H1 (cell line): ENCODE data around the gene APLP2. TPM values are rescaled to one million over a fixed set of nuclear protein-coding genes. Genes with fewer than 3 reads are reported as not detected.

ENCODE experiments used
- CTCF ChIA-PET: fragments of 300-600 bp; sonication (Branson Sonifier 250); formaldehyde crosslinking; loops from one replicate; lab custom pipeline; 2021; ENCODE audit not compliant: partially characterized antibody; lab: Charles Lee
- POLR2A ChIA-PET: fragments of 300-600 bp; sonication (Branson Sonifier 250); formaldehyde crosslinking; loops from one replicate; lab custom pipeline; 2021; ENCODE audit warnings: inconsistent platforms; ENCODE audit not compliant: partially characterized antibody; lab: Charles Lee
- DNase-seq, 2 experiments: peaks; one replicate each; pipeline versions ENCODE4 v3.0.0 to v3.0.0-alpha.2; 2010 to 2022; ENCODE audit warnings: low spot score in 2 of 2, low read depth in 1 of 2, mixed read lengths in 1 of 2
- FAIRE-seq: peaks from 2 replicates; lab custom pipeline; 2011; peaks lifted over from hg19 to GRCh38; lab: Jason Lieb, UNC
- H2AFZ ChIP-seq: 2 replicates; pipeline ENCODE4 v1.8.1; 2012; ENCODE audit warnings: low read length, inconsistent platforms
- H2AK5ac ChIP-seq: 2 replicates; pipeline ENCODE4 v1.6.1; 2013; ENCODE audit warnings: low read depth, low read length
- H2BK120ac ChIP-seq: replicated peaks from 2 replicates; pipeline ENCODE3; 2013; ENCODE audit warnings: low read depth, low read length, inconsistent platforms
- H2BK12ac ChIP-seq: 2 replicates; pipeline ENCODE4 v1.6.1; 2013; ENCODE audit warnings: low read depth, low read length
- H2BK15ac ChIP-seq: 2 replicates; pipeline ENCODE4 v1.6.1; 2013; ENCODE audit warnings: low read length
- H2BK20ac ChIP-seq: 2 replicates; pipeline ENCODE4 v1.6.1; 2013; ENCODE audit warnings: low read length
- H2BK5ac ChIP-seq: 2 replicates; pipeline ENCODE4 v1.6.1; 2013; ENCODE audit warnings: low read depth, low read length
- H3K14ac ChIP-seq: 2 replicates; pipeline ENCODE4 v1.6.1; 2013; ENCODE audit warnings: inconsistent platforms; ENCODE audit not compliant: insufficient read length
- H3K18ac ChIP-seq: 2 replicates; pipeline ENCODE4 v1.6.1; 2013; ENCODE audit warnings: low read length; ENCODE audit errors: extremely low read depth
- H3K23ac ChIP-seq: 2 replicates; pipeline ENCODE4 v1.6.1; 2013; ENCODE audit warnings: inconsistent platforms; ENCODE audit not compliant: insufficient read length
- H3K23me2 ChIP-seq: 2 replicates; pipeline ENCODE4 v1.6.1; 2013; ENCODE audit warnings: low read depth, low read length
- H3K27ac ChIP-seq: 2 replicates; pipeline ENCODE4 v1.6.1; 2011; ENCODE audit warnings: low read depth, low read length, inconsistent platforms
- H3K27me3 ChIP-seq, 4 experiments: replicated peaks in 1 of 4; 1 replicate in 1 of 4; 2 replicates in 3 of 4; pipeline versions ENCODE4 v1.6.1 to v1.8.1; 2011 to 2013; ENCODE audit warnings: low read length in 3 of 4, mild to moderate bottlenecking in 3 of 4, inconsistent platforms in 2 of 4, mixed read lengths in 2 of 4, moderate library complexity in 1 of 4; ENCODE audit not compliant: control insufficient read depth in 3 of 4, insufficient read depth in 3 of 4; ENCODE audit errors: extremely low read depth in 1 of 4
- H3K36me3 ChIP-seq, 4 experiments: 2 replicates each; pipeline versions ENCODE4 v1.6.1 to v1.8.1; 2011 to 2013; ENCODE audit warnings: mild to moderate bottlenecking in 4 of 4, low read length in 3 of 4, moderate library complexity in 2 of 4, control low read depth in 1 of 4, inconsistent platforms in 1 of 4; ENCODE audit not compliant: insufficient read depth in 4 of 4, control insufficient read depth in 2 of 4
- H3K4ac ChIP-seq: replicated peaks from 2 replicates; pipeline ENCODE3; 2013; ENCODE audit warnings: low read length, low read depth, mixed read lengths, inconsistent platforms; ENCODE audit not compliant: insufficient read length
- H3K4me1 ChIP-seq, 4 experiments: replicated peaks in 1 of 4; 1 replicate in 1 of 4; 2 replicates in 3 of 4; pipeline versions ENCODE4 v1.6.1 to v1.8.1; 2011 to 2013; ENCODE audit warnings: low read length in 3 of 4, inconsistent platforms in 2 of 4, mixed read lengths in 1 of 4; ENCODE audit not compliant: insufficient read depth in 4 of 4, control insufficient read depth in 3 of 4
- H3K4me2 ChIP-seq, 2 experiments: 2 replicates each; pipeline versions ENCODE4 v1.6.1 to v1.8.1; 2011 to 2013; ENCODE audit warnings: low read depth in 2 of 2, low read length in 2 of 2, control low read depth in 1 of 2, inconsistent platforms in 1 of 2, mild to moderate bottlenecking in 1 of 2; ENCODE audit not compliant: insufficient read depth in 1 of 2
- H3K4me3 ChIP-seq, 4 experiments: fragments of 200-600, 300-600 bp in 1 of 4; sonication (generic), shearing (Covaris generic), sonication (Bioruptor Twin) in 1 of 4; 2 replicates each; pipeline versions ENCODE4 v1.5.1 to v1.8.1; 2011 to 2016; ENCODE audit warnings: low read length in 4 of 4, low read depth in 3 of 4, control low read depth in 2 of 4, inconsistent platforms in 2 of 4, mild to moderate bottlenecking in 2 of 4, mixed read lengths in 1 of 4, moderate library complexity in 1 of 4; ENCODE audit not compliant: insufficient read depth in 2 of 4; ENCODE audit errors: extremely low read depth in 1 of 4
- H3K56ac ChIP-seq: replicated peaks from 2 replicates; pipeline ENCODE3; 2013; ENCODE audit warnings: low read depth, mild to moderate bottlenecking, mixed read lengths, low read length, inconsistent platforms; ENCODE audit not compliant: insufficient read length
- H3K79me1 ChIP-seq: 2 replicates; pipeline ENCODE4 v1.6.1; 2013; ENCODE audit warnings: low read depth, low read length, control low read depth
- H3K79me2 ChIP-seq, 2 experiments: 2 replicates each; pipeline versions ENCODE4 v1.6.1 to v1.8.1; 2012 to 2013; ENCODE audit warnings: low read length in 2 of 2, mild to moderate bottlenecking in 2 of 2, inconsistent platforms in 1 of 2; ENCODE audit not compliant: insufficient read depth in 2 of 2, control insufficient read depth in 1 of 2
- H3K9ac ChIP-seq, 4 experiments: replicated peaks in 1 of 4; 1 replicate in 1 of 4; 2 replicates in 3 of 4; pipeline versions ENCODE4 v1.6.1 to v1.8.1; 2011 to 2013; ENCODE audit warnings: low read depth in 3 of 4, low read length in 3 of 4, control low read depth in 2 of 4, mild to moderate bottlenecking in 2 of 4, moderate library complexity in 2 of 4, inconsistent platforms in 1 of 4; ENCODE audit errors: extremely low read depth in 1 of 4
- H3K9me3 ChIP-seq, 2 experiments: 2 replicates each; pipeline versions ENCODE4 v1.6.1 to v1.8.1; 2012 to 2013; ENCODE audit warnings: mild to moderate bottlenecking in 2 of 2, moderate library complexity in 2 of 2, control low read depth in 1 of 2, inconsistent platforms in 1 of 2, low read depth in 1 of 2, low read length in 1 of 2, mixed read lengths in 1 of 2; ENCODE audit not compliant: insufficient read depth in 2 of 2
- H4K20me1 ChIP-seq, 2 experiments: replicated peaks in 1 of 2; 2 replicates each; pipeline versions ENCODE3 to v1.8.1; 2011 to 2013; ENCODE audit warnings: inconsistent platforms in 2 of 2, low read length in 2 of 2, mild to moderate bottlenecking in 1 of 2; ENCODE audit not compliant: insufficient read depth in 2 of 2, control insufficient read depth in 1 of 2
- H4K5ac ChIP-seq: 2 replicates; pipeline ENCODE4 v1.6.1; 2013; ENCODE audit warnings: low read length, low read depth, mixed read lengths, inconsistent platforms; ENCODE audit not compliant: insufficient read length
- H4K8ac ChIP-seq: 2 replicates; pipeline ENCODE4 v1.8.0; 2013; ENCODE audit warnings: mild to moderate bottlenecking, moderate library complexity, low read length, inconsistent platforms; ENCODE audit not compliant: insufficient read depth; ENCODE audit errors: extremely low read depth
- H4K91ac ChIP-seq: replicated peaks from 2 replicates; pipeline ENCODE3; 2013; ENCODE audit warnings: low read length, mixed read lengths, inconsistent platforms; ENCODE audit not compliant: insufficient read length
- CBX8 ChIP-seq: fragments of 300-800, 300-1000 bp; sonication (generic); IDR thresholded peaks from 2 replicates; pipeline ENCODE4 v1.7.1; 2016; ENCODE audit warnings: low read depth, low read length, borderline replicate concordance
- EP300 ChIP-seq, 2 experiments: IDR thresholded peaks; 1 replicate in 1 of 2; 2 replicates in 1 of 2; pipeline ENCODE4 v1.6.1; 2011 to 2012; ENCODE audit warnings: low read depth in 2 of 2, low read length in 2 of 2, mild to moderate bottlenecking in 2 of 2, borderline replicate concordance in 1 of 2, inconsistent platforms in 1 of 2, moderate library complexity in 1 of 2
- RNF2 ChIP-seq: fragments of 200-900, 300-1000 bp; sonication (generic); IDR thresholded peaks from 2 replicates; pipeline ENCODE4 v1.7.1; 2016; ENCODE audit warnings: borderline replicate concordance, low read depth, mild to moderate bottlenecking, antibody characterized with exemption, low read length; ENCODE audit not compliant: poor library complexity, severe bottlenecking; ENCODE audit errors: missing control alignments
- SRF ChIP-seq: IDR thresholded peaks from 2 replicates; pipeline ENCODE4 v1.6.1; 2011; ENCODE audit warnings: mild to moderate bottlenecking, low read depth, low read length, moderate library complexity
- TCF12 ChIP-seq: IDR thresholded peaks from 2 replicates; pipeline ENCODE4 v1.6.1; 2011; ENCODE audit warnings: low read depth, mild to moderate bottlenecking, low read length
- WGBS, 2 experiments: shearing (Covaris generic) in 1 of 2; methylation state at CpG; one replicate each; pipeline versions ENCODE4 v1.1.6 to v1.1.7; 2013 to 2015; ENCODE audit warnings: low lambda C conversion rate in 2 of 2, mixed read lengths in 2 of 2, inconsistent platforms in 1 of 2, low coverage in 1 of 2, missing lambda C conversion rate in 1 of 2; ENCODE audit not compliant: insufficient replicate concordance in 2 of 2, insufficient coverage in 1 of 2, insufficient read length in 1 of 2; ENCODE audit errors: extremely low coverage in 1 of 2, missing lambda C conversion rate in 1 of 2; 5-methylcytosine and 5-hydroxymethylcytosine counted together
- polyA plus RNA-seq, 7 experiments: library from polyadenylated mRNA; depleted of rRNA in 3 of 7; stranded (reverse) in 5 of 7; unstranded in 2 of 7; fragments of >200 nt in 5 of 7; fragments of 200-250 nt in 2 of 7; gene quantifications; 1 replicate in 5 of 7; 2 replicates in 1 of 7; 4 replicates in 1 of 7; pipeline versions ENCODE4 v1.2.1 to v1.2.3, GENCODE V29; 2011 to 2013; ENCODE audit warnings: missing spikeins in 2 of 7, mixed read lengths in 2 of 7
- total RNA-seq: library from RNA; stranded (reverse); fragmentation: NEBNext Ultra II Directional; extraction: Animal tissue kit (Norgen Biotek cat#: 25700); gene quantifications from 2 replicates; pipeline ENCODE4 v1.2.1, GENCODE V29; 2021
- TF ChIP-seq, protein P1 (sequence below): IDR thresholded peaks from 2 replicates; pipeline ENCODE4 v1.6.1; 2012; ENCODE audit warnings: inconsistent platforms
- TF ChIP-seq, protein P2 (sequence below), 3 experiments: IDR thresholded peaks; 1 replicate in 2 of 3; 2 replicates in 1 of 3; pipeline versions ENCODE4 v1.5.1 to v1.6.1; 2011; ENCODE audit warnings: low read length in 3 of 3, mild to moderate bottlenecking in 3 of 3, inconsistent platforms in 2 of 3, low read depth in 1 of 3, moderate library complexity in 1 of 3; ENCODE audit not compliant: insufficient read depth in 1 of 3; ENCODE audit errors: control extremely low read depth in 1 of 3

The APLP2 gene
- total and polyA plus RNA-seq, 2 of the 8 experiments (the other 6 are each of a cell fraction or from before 2014, with no cell fraction given) = 222 to 315 TPM

DNA sequence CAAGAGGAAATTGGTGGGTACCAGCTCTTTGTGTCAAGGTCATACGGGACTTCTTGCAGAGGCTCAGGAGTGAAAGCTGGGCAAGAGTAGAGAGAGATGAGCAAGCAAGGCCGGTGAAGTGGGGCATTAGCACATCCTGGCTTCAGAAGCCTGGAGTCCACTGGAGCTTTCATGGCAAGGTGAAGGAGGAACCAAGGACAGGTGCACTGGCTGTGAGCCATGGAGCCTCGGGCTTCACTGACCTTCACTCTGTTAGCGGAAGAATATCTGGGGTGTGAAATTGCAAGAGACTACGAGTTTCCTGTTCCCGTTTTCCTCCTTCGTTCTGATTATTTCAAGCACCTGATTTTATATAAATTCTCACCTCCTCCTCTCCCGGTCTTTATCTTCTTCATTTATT lies 64.0 kb downstream of the APLP2 start:
- Histone ChIP-seq H4K5ac (no peak overlapping the region), H4K8ac (no peak overlapping the region), H3K27ac (no peak overlapping the region), H4K91ac (no peak overlapping the region), H2BK12ac (no peak overlapping the region), H3K79me2 (no peaks in the 10 kb centered on the region), H2BK15ac (no peak overlapping the region), H3K9me3 (peaks cover 0 to 11% of the 10 kb centered on the region in 2 experiments; a peak in 3 of 4 replicates), H3K4me1 (no peaks in the 10 kb centered on the region), H2AK5ac (no peak overlapping the region), H3K4me3 (no peak overlapping the region), H3K18ac (no peak overlapping the region), H3K4me2 (no peak overlapping the region), H4K20me1 (peaks cover 2 to 3% of the 10 kb centered on the region in 2 experiments), H2BK20ac (no peak overlapping the region), H3K27me3 (no peaks in the 10 kb centered on the region), H2AFZ (no peak overlapping the region), H2BK120ac (no peak overlapping the region), H3K23me2 (no peaks in the 10 kb centered on the region), H3K9ac (no peak overlapping the region; a peak in 1 of 7 replicates), H3K79me1 (peaks cover 8% of the 10 kb centered on the region; the same call in 1 of the 2 replicates), H3K36me3 (peaks cover 31 to 76% (median 58%) of the 10 kb centered on the region in 4 experiments), H3K23ac (no peak overlapping the region), H2BK5ac (no peak overlapping the region), H3K56ac (no peak overlapping the region), H3K4ac (no peak overlapping the region), H3K14ac (no peak overlapping the region)
- WGBS, 2 experiments = 95% methylated on average over 8 of the region's 8 CpGs; no CpG with 5 or more reads in 1 of the 2 experiments
- DNase-seq (no peak), FAIRE-seq (no peak)
- ChIA-PET CTCF (interaction anchor here (1.0 to 8.1 kb wide), 8 partner anchors 11 to 224 kb away, joined by 3 to 92 read pairs (median 8); partner anchors contain the start of gene ST14), POLR2A (no interaction called here)
- TF ChIP-seq SRF (no peak), TCF12 (no peak), EP300 (IDR thresholded peaks at IDR 0.05; ENCODE audit: borderline replicate concordance in 1 of 2, low read depth in 2 of 2, low read length in 2 of 2) (no peak), CBX8 (no peak), RNF2 (no peak)
- TF ChIP-seq, protein P1, sequence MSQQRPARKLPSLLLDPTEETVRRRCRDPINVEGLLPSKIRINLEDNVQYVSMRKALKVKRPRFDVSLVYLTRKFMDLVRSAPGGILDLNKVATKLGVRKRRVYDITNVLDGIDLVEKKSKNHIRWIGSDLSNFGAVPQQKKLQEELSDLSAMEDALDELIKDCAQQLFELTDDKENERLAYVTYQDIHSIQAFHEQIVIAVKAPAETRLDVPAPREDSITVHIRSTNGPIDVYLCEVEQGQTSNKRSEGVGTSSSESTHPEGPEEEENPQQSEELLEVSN = no peak
- TF ChIP-seq, protein P2, sequence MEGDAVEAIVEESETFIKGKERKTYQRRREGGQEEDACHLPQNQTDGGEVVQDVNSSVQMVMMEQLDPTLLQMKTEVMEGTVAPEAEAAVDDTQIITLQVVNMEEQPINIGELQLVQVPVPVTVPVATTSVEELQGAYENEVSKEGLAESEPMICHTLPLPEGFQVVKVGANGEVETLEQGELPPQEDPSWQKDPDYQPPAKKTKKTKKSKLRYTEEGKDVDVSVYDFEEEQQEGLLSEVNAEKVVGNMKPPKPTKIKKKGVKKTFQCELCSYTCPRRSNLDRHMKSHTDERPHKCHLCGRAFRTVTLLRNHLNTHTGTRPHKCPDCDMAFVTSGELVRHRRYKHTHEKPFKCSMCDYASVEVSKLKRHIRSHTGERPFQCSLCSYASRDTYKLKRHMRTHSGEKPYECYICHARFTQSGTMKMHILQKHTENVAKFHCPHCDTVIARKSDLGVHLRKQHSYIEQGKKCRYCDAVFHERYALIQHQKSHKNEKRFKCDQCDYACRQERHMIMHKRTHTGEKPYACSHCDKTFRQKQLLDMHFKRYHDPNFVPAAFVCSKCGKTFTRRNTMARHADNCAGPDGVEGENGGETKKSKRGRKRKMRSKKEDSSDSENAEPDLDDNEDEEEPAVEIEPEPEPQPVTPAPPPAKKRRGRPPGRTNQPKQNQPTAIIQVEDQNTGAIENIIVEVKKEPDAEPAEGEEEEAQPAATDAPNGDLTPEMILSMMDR (IDR thresholded peaks at IDR 0.05; ENCODE audit: control extremely low read depth in 1 of 3, insufficient read depth in 1 of 3, low read depth in 1 of 3, low read length in 3 of 3) = no peak
